Stimulated activated naive CD8-positive, alpha-beta T cell treated with anti-CD3 and anti-CD28 coated beads, Interleukin-15, Interleukin-2, amounts not matched to agents 100 ng/mL and 50 ng/mL, for 24 hours (primary cell): ENCODE measurements around the gene ZNF664.

Experiments
- H3K27ac Mint-ChIP-seq: one replicate; pipeline ENCODE4 v1.8.0; 2021; ENCODE audit warnings: mild to moderate bottlenecking, mixed read lengths
- H3K27me3 Mint-ChIP-seq: one replicate; pipeline ENCODE4 v1.8.0; 2021; ENCODE audit warnings: mixed read lengths
- H3K36me3 Mint-ChIP-seq: one replicate; pipeline ENCODE4 v1.8.0; 2021; ENCODE audit warnings: low read depth, mixed read lengths
- H3K4me1 Mint-ChIP-seq: one replicate; pipeline ENCODE4 v1.8.0; 2021; ENCODE audit warnings: low read depth, mixed read lengths
- H3K4me3 Mint-ChIP-seq: one replicate; pipeline ENCODE4 v1.8.0; 2021; ENCODE audit warnings: mild to moderate bottlenecking, mixed read lengths
- H3K9me3 Mint-ChIP-seq: one replicate; pipeline ENCODE4 v1.8.0; 2021; ENCODE audit warnings: mixed read lengths

ZNF664 gene

DNA sequence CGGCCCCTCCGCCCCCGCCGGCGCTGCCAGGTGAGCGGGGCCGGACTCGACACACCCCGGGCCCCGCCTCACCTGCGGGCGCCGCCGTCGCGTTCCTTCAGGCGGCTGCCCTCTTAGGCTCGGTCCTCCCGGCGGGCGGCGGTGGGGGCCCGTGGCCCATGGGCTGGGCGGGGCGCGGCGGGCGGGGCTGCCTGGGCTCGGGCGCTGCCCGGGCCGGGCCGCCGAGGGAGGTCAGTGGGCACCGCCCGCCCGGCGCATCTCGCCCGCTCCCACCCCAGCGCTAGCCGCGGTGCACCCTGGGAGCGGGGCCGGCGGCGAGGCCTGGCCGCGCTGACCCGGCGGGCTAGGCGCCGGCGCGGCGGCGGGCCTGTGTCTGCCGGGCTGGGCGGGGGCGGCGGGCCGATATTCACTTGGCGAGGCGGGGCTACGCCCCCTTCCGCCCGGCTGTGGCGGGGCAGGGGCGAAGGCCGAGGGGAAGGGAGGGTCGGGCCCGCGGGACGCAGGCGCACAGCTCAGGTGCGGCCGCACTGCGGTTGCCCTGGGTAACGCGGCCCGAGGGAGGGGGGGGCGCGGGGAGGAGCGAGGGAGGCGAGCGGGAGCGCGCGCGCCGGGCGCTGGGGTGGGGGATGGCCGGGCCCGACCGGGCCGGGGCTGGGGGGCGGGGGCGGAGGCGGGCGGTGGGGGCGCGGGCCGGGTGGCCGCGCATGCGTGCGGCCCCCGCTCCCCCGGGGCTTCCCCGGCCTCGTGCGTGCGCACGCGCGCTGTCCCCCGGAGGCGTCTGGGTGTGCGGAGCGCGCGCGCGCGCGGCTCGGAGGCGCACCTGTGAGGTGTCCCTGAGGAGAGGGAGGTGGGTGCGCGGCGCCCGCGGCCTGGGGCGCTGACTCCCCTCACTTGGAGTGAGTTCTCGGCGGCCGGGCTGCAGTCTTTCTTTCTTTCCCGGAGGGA is at the start of gene ZNF664, which contains the start of gene CCDC92:
TSS of gene ZNF664 (plus strand) at position 759 of the 945 bp plus-strand sequence. CDS start 38,930 bp downstream, outside the sequence.
TSS of gene CCDC92 (minus strand) at position 375 of the 945 bp plus-strand sequence. CDS start 28,526 bp downstream, outside the sequence.
- H3K27ac Mint-ChIP-seq: peak within 1 kb of the TSS; percentile 85
- peaks cover 52% of the 10 kb centered on the region for H3K4me1 Mint-ChIP-seq
- peak within 1 kb of the TSS; percentile 91 for H3K4me3 Mint-ChIP-seq
- H3K36me3 Mint-ChIP-seq: peaks cover 22% of the 10 kb centered on the region
- no peaks in the 10 kb centered on the region for H3K27me3 Mint-ChIP-seq
- H3K9me3 Mint-ChIP-seq: no peaks in the 10 kb centered on the region

DNA sequence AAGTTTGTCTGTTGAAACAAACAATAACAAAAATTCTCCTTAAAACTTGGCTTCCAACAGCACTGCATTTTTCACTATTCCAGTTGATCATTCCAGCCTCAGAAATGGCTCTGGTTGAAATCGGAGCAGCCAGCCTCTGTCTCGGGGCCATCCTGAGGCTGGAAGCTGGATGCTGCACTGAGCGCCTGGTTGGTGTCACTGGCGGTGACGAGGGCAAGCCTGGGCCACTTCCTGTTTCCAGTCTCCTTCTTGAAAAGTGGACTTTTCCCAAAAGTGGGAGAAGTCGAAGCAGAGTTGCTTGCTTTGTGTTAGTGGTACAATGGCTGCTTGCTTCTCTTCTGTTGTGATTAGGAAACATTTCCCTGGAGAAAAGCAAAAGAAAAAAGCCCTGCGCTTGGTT is 49.1 kb upstream of the ZNF664 start:
- Mint-ChIP-seq H3K27me3 (no peaks in the 10 kb centered on the region), H3K4me1 (no peaks in the 10 kb centered on the region), H3K4me3 (no peak overlapping the region), H3K27ac (no peak overlapping the region), H3K9me3 (no peaks in the 10 kb centered on the region), H3K36me3 (no peaks in the 10 kb centered on the region)

DNA sequence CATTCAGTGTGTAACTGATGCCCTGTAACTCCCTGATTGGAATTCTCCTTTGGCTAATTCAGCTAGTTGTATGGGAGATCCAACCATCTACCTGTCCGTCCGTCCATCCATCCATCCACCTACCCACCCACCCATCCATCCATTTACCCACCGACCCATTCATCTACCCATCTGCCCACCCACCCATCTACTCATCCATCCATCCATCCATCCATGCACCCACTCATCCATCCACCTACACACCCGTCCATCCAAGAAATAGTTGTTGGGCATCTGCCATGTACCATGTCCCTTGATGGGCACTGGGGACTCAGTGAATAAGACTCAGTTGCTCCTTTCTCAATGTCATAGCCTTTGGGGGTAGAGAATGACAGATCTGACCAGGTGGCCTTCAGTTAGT is 48.5 kb upstream of the ZNF664 start:
- Mint-ChIP-seq H3K27ac (no peak overlapping the region), H3K27me3 (no peaks in the 10 kb centered on the region), H3K4me1 (no peaks in the 10 kb centered on the region), H3K36me3 (no peaks in the 10 kb centered on the region), H3K4me3 (no peak overlapping the region), H3K9me3 (no peaks in the 10 kb centered on the region)

DNA sequence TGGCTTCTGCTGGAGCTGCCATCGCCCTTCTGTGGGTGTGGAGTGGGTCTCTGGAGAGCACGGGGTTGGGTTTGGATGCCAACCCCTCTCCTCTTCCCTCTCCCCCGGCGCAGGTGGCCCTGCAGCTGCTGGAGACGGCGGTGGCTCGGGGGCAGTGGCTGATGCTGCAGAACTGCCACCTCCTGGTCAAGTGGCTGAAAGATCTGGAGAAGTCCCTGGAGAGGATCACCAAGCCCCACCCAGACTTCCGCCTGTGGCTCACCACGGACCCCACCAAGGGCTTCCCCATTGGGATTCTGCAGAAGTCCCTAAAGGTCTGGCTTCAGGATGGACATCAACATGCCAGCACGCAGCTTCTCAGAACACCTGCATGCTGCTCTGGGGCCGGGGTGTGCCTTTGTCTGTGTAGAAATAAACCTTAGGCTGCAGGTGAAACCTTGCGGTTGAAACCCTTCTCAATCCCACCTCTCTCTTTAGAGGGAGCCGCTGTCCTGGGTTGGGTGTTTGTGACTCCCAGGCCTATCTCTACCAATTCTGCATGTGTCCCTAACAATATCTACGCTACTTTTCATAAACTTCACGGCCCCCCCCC is 44.6 kb upstream of the ZNF664 start:
- H3K36me3 Mint-ChIP-seq: no peaks in the 10 kb centered on the region
- H3K9me3 Mint-ChIP-seq: no peaks in the 10 kb centered on the region
- no peaks in the 10 kb centered on the region for H3K27me3 Mint-ChIP-seq
- H3K4me3 Mint-ChIP-seq: no peak overlapping the region
- peaks cover 15% of the 10 kb centered on the region for H3K4me1 Mint-ChIP-seq
- no peak overlapping the region for H3K27ac Mint-ChIP-seq

DNA sequence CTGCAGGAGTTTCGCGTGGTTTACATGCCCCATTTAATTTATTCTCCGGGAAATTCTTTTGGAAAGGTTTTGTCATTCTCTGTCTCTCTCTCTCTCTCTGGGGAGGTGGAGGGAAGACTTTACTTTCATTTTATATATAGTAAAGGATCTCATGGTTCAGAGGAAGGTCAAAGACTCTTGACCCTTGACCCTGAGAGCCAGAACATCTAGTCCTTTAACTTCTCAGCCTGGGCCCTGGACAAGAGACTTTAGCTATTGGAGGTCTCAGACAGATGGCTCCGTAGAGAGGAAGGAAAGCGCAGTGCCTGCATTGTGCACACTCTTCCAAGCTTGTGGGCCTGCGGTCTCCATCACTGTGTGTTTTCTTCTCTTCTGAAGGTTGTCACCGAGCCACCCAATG is 44.1 kb upstream of the ZNF664 start:
- Mint-ChIP-seq H3K27me3 (no peaks in the 10 kb centered on the region), H3K27ac (no peak overlapping the region), H3K4me1 (peaks cover 19% of the 10 kb centered on the region), H3K36me3 (no peaks in the 10 kb centered on the region), H3K4me3 (no peak overlapping the region), H3K9me3 (no peaks in the 10 kb centered on the region)

DNA sequence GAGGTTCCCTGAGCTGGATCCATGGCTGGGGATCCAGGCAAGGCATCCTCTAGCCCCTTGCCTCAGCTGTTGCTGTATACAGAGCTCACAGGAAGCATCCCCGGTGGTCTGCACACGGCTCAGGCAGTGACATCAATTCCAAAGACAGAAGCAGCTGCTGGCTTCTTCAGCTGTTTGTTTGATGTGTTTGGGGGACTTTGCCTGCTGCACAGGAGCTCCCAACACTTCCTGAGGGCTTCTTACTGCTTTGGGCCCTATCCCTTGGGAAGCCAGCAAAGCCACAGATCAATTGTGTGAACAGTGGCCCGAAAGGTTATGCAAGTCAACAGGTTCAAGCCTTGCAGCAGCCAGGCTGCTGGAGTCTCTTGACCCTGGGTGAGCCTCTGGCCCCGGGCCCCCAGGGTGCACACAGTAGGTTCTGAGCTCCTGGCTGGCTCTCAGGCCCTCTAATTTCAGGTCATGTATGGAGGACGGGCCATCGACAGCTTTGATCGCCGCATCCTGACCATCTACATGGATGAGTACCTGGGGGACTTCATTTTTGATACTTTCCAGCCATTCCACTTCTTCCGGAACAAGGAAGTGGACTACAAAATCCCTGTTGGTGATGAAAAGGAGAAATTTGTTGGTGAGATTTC is 43.0 kb upstream of the ZNF664 start:
- peak overlapping the region; percentile 26 for H3K27ac Mint-ChIP-seq
- no peaks in the 10 kb centered on the region for H3K9me3 Mint-ChIP-seq
- no peaks in the 10 kb centered on the region for H3K27me3 Mint-ChIP-seq
- peaks cover 19% of the 10 kb centered on the region for H3K4me1 Mint-ChIP-seq
- H3K36me3 Mint-ChIP-seq: no peaks in the 10 kb centered on the region
- no peak overlapping the region for H3K4me3 Mint-ChIP-seq

DNA sequence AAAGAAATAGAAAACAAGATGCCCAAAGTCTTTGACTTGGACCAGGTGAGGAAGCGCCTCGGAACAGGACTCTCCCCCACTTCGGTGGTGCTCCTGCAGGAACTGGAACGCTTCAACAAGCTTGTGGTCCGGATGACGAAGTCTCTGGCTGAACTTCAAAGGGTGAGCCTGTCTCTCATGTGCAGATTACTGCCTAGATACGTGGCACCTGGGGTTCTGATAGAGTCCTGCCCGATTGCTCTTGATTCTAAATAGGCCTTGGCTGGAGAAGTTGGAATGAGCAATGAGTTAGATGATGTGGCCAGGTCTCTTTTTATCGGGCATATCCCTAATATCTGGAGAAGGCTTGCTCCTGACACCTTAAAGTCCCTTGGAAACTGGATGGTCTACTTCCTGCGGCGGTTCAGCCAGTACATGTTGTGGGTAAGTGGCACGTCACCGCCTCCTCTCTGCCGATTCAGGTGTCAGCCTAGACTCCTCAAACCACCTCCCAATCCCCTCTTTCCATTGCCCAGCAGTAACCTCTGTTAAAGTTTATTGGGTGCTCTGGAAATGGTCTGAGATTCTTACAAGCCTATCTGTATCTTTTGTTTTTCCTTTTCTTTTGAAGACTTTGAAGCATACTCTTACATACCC is 41.2 kb upstream of the ZNF664 start:
- no peaks in the 10 kb centered on the region for H3K9me3 Mint-ChIP-seq
- H3K27ac Mint-ChIP-seq: no peak overlapping the region
- H3K36me3 Mint-ChIP-seq: no peaks in the 10 kb centered on the region
- peaks cover 22% of the 10 kb centered on the region for H3K4me1 Mint-ChIP-seq
- no peaks in the 10 kb centered on the region for H3K27me3 Mint-ChIP-seq
- H3K4me3 Mint-ChIP-seq: no peak overlapping the region

DNA sequence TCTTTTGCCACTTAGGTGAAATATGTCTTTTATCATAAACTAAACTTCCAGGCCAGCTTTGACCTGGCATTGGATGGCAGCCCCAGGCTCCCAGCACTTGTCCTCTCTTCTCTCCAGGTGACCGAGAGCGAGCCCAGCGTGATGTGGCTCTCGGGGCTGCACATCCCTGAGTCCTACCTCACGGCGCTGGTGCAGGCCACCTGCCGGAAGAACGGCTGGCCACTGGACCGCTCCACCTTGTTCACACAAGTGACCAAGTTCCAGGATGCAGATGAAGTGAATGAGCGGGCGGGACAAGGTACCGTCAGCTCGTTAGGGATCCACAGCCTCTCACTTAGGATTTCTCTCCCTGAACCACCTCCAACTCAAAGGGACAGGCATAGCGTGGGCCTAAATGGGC is 39.8 kb upstream of the ZNF664 start:
- Mint-ChIP-seq H3K36me3 (no peaks in the 10 kb centered on the region), H3K4me3 (no peak overlapping the region)

DNA sequence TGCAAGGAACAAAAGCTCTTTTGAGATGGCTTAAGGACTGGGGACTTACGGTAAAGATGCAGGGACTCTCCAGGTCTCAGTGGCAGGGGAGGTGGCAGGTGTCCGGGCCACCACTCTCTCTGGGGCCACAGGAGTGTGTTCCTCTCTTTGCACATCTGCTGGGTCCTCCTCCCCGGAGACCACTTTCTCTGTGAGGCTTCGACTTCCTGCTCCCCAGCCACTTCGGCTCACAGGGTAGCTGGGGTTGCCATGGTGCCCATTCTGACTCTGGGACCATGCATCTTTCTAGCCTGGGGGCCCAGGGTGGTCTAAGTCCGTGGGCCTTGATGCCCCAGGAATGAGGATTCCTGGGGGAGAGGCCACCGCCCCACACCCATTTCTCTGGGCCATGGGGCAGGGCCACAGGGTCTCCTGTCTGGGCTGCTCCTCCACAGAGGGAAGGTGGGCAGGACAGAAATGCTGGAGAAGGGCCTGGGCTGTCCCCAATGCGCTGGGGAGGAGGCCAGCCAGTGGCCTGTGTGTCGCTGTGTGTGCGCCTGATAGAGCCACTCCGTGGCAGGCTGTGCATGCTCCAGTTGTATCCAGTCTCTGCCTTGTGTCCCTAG is 38.9 kb upstream of the ZNF664 start:
- no peaks in the 10 kb centered on the region for H3K27me3 Mint-ChIP-seq
- H3K27ac Mint-ChIP-seq: no peak overlapping the region
- no peaks in the 10 kb centered on the region for H3K9me3 Mint-ChIP-seq
- H3K4me1 Mint-ChIP-seq: peaks cover 41% of the 10 kb centered on the region
- no peaks in the 10 kb centered on the region for H3K36me3 Mint-ChIP-seq
- no peak overlapping the region for H3K4me3 Mint-ChIP-seq

More for the DNA sequence above, 39.8 kb upstream of the ZNF664 start:
- Mint-ChIP-seq H3K27ac (no peak overlapping the region), H3K9me3 (no peaks in the 10 kb centered on the region), H3K4me1 (peaks cover 32% of the 10 kb centered on the region), H3K27me3 (no peaks in the 10 kb centered on the region)

DNA sequence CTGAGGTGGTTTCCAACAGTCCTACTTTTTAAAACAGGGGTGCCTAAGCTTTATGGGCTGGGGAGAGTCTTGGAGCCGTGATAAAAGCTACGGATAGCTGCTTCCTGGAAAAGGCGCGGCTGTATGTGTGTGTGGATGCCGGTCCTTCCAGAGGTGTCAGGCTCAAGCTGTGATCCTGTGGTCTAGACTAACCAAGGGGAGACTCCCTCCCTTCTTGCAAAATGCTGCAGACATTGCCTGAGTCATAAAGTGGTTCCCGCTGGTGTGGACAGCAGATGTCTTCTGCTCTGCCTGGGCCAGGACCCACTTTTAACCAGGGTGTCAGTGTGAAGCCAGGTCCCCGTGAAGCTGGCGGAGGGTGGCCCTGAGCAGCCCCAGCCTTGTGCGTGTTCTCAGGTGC is 38.2 kb upstream of the ZNF664 start:
- no peaks in the 10 kb centered on the region for H3K36me3 Mint-ChIP-seq
- H3K27me3 Mint-ChIP-seq: no peaks in the 10 kb centered on the region
- no peak overlapping the region for H3K4me3 Mint-ChIP-seq
- peaks cover 41% of the 10 kb centered on the region for H3K4me1 Mint-ChIP-seq
- H3K9me3 Mint-ChIP-seq: no peaks in the 10 kb centered on the region
- no peak overlapping the region for H3K27ac Mint-ChIP-seq

DNA sequence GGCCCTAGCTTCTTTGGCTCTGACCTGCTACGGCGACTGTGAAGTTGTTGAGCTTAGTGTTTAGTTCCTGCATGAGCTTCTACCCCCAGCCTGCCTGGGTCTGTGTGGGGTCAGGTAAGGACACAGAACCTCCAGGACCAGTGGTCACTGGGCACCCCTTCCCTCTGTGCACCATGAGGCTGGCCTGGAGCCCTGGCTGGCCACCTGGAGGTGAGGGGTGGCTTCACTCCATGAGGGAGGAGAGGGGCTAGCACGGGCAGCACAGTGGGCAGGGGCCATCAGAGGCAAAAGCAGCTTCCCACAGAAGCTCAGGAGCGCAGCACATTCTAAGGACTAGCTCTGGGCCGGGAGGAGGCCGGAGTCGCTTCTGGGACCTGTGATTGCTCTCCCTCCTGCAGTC is 37.1 kb upstream of the ZNF664 start:
- no peak overlapping the region for H3K4me3 Mint-ChIP-seq
- no peaks in the 10 kb centered on the region for H3K36me3 Mint-ChIP-seq
- no peaks in the 10 kb centered on the region for H3K9me3 Mint-ChIP-seq
- peaks cover 41% of the 10 kb centered on the region for H3K4me1 Mint-ChIP-seq
- H3K27ac Mint-ChIP-seq: no peak overlapping the region
- no peaks in the 10 kb centered on the region for H3K27me3 Mint-ChIP-seq

DNA sequence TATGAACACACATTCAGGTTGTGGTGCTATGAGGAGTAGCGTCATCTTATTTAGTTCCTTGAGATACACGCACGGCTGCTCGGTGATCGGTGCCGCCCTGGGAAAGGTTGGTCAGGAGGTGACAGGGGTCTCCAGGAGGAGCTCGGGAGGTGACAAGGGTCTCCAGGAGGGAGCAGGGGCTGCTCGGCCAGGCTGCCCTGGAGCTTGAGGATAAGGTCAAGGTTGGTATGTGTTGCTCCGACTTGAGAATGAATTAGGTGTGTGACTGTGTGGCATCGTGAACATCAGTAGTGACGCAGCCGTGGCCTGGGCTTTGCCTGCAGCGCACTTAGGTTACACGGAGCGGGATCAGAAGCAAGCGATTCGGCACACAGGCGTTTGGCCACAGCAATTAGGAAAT is 36.5 kb upstream of the ZNF664 start:
- Mint-ChIP-seq H3K4me1 (peaks cover 39% of the 10 kb centered on the region), H3K27me3 (no peaks in the 10 kb centered on the region), H3K4me3 (no peak overlapping the region), H3K36me3 (peaks cover 3% of the 10 kb centered on the region), H3K27ac (peak overlapping the region; percentile 41), H3K9me3 (no peaks in the 10 kb centered on the region)

DNA sequence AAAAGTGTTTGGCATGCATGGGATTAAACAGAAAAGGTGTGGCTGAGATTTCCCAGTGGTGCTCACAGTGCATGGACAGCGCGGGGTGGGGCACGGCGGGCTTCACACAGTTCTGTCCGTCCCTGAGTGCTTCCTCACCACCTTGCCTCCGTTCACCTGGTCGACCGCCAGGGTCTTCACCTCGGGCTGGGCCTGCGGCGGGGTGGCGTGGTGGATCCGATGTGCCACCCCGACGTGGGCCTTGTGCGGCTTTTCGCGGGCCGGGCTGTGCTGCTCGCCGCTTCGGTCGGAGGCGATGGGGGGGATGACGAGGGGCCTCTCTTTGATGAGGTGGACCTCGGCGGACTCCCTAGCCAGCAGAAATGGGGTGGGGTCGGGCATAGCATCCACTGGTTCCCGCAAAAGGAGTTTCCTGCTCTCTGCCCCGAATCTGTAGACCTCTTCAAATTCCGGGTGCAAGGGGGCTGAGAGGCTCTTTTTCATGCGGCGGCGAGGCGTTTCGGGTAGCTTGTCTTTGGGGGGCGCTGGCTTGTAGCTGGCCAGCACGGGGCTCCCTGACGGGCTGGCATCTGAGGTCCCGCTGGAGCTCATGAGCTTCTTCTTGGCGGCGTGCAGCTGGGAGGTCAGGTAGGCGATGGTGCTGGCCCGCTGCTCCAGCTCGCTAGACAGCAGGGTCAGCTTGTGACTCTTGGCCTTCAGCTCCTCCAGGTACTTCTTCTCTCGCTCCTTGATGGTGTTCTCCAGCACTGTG is 35.9 kb upstream of the ZNF664 start:
- Mint-ChIP-seq H3K27ac (peak overlapping the region; percentile 75), H3K9me3 (no peaks in the 10 kb centered on the region), H3K27me3 (no peaks in the 10 kb centered on the region), H3K36me3 (peaks cover 10% of the 10 kb centered on the region), H3K4me3 (peak overlapping the region; percentile 73), H3K4me1 (peaks cover 32% of the 10 kb centered on the region)
